GM21529 (cell line): ENCODE data around the gene C1QTNF1.

Experiments used
- ATAC-seq: cut with Tn5 transposase; IDR thresholded peaks from one replicate; pipeline ENCODE4 v1.9.1; 2021; ENCODE audit not compliant: unreplicated experiment

The C1QTNF1 gene, protein sequence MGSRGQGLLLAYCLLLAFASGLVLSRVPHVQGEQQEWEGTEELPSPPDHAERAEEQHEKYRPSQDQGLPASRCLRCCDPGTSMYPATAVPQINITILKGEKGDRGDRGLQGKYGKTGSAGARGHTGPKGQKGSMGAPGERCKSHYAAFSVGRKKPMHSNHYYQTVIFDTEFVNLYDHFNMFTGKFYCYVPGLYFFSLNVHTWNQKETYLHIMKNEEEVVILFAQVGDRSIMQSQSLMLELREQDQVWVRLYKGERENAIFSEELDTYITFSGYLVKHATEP

DNA sequence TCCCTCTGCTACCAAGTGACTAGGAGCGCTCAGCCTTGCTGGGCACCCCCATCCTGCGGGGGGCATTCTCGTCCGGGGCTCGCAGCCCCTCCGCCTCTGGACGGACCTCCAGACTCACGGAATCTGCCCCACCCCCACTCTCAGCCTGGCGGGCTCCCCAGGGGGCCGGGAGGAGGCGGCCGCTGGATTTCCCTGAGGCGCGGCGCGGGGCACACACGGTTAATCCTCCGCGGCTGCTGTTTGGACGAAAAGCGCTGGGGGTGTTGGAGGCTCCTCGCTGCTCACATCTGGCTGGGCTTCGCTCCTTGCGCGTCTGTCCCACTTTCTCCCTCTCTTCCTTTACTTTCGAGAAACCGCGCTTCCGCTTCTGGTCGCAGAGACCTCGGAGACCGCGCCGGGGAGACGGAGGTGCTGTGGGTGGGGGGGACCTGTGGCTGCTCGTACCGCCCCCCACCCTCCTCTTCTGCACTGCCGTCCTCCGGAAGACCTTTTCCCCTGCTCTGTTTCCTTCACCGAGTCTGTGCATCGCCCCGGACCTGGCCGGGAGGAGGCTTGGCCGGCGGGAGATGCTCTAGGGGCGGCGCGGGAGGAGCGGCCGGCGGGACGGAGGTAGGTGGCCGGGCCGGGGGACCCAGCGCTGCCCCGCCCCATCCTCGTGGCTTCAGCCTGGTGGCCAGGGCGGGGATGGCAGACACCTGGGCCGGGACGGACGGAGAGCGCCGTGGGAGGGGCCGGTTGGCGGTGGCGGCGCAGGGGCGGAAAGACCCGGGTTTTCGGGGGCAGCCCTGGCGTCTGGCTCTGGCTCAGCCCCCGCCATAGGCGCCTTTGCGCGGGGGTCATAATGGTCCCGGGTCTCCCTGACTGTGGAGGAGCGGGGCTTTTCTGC, at the start of gene C1QTNF1:
Gene C1QTNF1 (plus strand): TSS at position 284 of the 886 bp plus-strand sequence. CDS start 19,800 bp downstream, outside the sequence.
- no peak for ATAC-seq

DNA sequence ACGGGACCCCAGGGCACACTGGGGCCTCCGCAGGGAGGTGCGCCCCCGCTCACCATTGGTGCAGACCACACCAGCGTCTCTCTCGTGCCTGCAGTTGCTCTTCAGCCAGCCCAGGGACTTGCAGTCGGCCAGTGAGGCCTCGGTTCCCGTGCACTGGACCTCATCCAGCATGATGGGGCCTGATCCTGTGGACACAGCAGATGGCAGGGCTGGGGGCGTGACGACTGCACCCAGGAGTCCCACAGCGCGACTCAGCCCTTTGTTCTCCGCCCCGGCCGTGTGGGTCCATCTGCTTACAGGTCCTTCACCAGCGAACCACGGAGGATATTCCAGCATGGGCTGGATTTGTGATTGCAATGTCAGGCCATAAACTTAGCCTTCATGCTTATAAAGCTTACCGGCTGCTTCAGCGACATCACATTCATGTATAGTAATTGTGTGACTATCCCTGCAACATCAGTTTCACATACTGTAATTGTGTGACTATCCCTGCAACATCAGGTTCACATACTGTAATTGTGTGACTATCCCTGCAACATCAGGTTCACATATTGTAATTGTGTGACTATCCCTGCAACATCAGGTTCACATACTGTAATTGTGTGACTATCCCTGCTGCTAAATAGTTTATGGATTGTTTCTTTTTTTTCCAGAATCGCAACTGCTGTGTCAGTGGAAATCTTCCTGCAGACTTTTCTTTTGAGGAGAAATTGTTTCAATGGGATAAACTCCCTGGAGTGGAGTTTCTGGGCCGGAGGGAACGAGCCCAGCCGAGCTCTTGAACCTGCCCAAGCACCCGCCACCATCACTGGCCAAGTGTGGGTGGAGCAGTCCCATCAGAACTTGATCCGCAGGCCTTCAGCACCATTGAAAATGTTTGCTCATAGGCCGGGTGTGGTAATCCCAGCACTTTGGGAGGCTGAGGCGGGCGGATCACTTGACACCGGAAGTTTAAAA, 49.1 kb upstream of the C1QTNF1 start:
- no peak for ATAC-seq

DNA sequence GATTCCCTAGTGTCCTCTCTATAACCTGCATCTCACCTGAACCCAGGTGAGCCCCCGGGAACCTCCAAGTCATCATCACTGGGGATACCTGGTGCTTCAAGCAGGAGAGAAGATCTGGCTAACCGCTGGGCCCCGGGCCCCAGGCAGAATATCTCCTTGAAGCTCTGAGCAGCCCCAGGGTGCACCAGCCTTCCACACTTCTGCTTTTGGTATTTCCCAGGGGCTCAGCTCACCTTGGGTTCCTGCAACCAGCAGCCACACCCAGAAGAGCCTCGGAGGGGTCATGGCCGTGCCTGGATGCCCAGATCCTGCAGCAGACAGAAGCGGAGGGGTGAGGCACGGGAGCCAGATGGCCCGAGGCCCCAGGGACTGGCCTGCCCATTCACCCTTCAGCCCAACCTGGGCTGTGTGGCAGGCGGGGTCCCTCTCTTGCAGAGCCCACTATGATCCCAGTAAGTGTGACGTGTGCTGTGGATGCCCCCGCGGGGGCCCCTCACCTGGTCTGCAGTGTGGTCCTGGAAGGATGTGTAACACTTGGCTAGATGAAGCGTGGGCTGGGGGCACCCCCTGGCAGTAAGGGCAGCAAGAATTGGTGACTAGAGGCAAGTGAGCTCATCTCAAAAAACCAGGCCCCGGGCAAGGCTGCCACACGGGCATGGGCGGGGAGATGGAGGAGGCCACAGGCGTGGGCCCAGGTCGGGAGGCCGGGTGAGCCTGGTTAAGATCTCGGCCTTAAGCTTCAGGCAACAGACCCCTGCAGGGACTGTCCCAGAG, 46.9 kb upstream of the C1QTNF1 start:
- no peak for ATAC-seq

DNA sequence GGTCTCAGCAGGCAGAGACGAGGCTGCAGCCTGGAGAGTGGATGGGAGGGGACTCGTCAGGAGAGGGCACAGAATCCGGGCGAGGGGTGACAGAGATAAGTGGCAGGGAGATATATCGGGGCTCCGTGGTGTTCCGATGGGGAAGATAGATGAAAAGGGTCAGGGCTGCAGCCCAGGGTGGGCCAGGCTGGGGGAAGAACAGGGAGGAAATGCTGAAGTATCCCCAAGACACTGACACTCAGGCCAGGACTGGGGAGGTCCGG, 46.4 kb upstream of the C1QTNF1 start:
- no peak for ATAC-seq

DNA sequence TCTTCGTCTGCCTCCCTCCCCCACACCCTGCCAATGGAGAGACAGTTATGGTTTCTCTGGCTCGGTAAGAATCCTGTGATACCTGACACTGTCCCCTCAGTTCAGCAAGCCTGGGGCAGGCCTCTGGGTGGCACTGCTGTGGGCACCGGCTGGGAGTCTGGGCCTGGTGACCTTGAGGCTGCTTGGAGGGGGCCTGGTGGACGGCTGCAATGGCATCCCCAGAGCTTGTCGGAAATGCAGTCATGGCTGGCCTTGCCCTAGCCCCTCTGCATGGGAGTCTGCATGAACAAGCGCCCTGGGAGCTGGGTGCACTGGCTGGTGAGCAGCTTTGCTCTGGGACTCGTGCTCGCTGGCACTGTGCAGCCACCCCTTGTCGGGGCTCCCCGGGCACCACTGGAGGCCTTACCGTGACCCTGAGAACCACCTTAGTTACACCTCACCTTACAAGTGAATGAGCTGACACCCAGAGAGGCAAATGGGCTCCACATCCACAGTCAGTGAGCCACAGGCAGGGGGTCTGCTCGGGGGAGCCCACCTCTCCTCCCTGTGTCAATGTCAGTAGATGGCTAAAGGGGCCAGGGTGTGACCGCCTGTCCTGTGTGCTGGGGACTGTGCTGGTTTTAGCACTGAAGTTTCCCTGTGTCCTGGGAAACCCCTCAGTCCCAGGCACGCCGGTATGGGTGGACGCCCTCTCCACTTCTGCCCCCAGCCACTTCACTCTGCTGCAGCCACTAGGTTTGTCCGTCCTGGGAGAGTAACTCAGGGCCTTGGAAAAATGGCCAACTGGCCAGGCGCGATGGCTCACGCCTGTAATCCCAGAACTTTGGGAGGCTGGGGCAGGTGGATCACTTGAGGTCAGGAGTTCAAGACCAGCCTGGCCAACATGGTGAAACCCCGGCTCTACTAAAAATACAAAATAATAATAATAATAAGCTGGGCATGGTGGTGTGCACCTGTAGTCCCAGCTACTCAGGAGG, 45.7 kb upstream of the C1QTNF1 start:
- ATAC-seq, result no peak

DNA sequence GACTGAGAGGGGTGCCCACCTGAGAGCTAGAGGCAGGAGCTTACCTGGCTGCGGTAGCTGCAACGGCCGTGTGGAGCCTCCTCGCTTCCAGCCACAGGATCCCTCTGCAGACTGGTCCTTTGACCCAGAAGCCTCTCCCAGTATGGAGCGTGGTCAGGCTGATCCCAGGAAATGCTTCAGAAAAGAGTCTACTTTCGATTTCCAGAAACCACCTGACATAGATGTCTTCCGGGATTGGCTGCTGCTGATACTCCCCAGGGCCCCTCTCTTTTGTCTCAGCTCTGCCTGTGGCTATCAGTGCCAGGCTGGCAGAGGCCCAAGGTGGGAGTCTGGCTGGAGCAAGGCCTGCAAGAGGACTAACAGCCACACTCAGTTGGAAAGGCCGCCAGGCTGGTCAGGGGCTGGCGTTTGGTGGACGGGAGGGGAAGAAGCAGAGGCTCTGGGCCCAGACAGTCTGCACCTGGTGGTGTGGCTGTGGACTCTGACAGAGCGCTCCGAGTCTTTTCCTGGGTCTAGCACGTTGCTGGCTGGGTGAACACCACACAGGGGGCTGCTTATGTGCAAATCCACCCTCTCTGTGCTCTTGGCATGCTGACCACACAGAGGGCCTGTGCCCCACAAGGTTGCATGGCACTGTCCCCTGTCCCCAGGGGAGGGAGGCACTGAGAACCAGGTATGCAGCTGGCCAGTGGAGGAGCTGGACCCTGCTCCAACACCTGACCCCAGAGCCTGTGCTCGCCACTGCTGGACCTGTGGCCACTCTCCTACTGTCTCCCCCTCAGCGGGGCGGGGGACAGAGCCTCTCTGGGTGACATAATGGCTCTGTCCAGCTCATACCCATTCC, 44.0 kb upstream of the C1QTNF1 start, which contains the start of gene LGALS3BP:
Gene LGALS3BP (minus strand): TSS at position 144 of the 844 bp plus-strand sequence. CDS start 2,732 bp downstream, outside the sequence.
- ATAC-seq, result no peak

DNA sequence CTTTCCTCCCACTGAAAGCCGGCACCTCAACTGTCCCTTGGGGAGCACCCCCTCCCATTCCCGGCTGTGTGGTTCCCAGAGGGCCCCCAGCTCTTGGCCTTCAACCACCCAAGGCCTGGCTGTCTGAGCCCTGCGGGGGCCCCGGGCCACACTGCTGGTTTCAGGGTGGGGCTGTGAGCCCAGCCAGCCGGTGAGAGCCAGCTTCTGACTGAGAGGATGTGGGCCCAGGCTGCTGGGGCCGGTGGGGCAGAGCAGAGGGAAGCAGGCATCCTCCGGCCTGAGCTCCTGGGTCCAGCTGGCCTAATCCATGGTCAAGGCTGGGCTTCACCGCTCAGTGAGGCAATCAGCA, 43.4 kb upstream of the C1QTNF1 start:
- ATAC-seq, result no peak

DNA sequence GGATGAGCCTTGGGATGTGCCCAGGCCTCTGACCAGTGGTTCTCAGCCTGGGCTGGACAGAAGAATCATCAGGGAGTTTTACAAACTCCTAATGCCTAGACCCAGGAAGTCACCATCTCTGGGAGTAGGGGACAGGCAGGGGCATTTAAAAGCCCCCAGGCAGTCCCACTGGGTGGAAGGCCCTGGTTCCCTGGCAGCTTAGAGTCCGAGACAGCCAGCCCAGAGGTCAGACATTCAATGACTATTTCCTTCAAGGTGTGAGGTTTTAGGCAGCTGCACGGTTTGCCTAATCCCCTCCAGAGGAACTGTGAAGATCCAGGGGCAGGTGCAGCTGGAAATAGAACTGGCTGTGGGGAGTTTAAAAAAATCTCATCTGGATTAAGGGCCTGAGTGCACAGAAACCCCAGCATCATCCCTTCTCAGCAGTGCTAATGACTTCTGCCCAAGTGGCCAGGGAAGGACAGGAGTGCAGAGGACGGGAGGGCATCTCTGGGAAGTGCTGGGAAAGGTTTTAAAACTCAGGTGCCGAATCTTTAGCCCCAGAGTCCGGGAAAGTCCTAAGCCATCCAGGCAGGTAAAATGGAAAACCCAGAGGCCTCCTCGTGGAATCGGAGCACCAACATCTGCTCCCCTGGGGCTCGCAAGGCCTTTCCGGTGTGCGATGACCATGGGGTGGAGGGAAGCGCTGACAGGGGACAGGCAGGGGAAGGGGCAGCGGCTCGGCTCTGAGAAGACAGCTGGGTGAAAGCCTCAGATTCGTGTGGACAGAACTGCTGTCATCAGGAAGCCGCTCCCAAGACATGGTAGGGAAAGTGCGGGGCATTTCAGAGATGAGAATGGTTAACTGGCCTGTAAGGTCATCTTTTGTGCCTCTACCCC, 42.7 kb upstream of the C1QTNF1 start:
- no peak for ATAC-seq

DNA sequence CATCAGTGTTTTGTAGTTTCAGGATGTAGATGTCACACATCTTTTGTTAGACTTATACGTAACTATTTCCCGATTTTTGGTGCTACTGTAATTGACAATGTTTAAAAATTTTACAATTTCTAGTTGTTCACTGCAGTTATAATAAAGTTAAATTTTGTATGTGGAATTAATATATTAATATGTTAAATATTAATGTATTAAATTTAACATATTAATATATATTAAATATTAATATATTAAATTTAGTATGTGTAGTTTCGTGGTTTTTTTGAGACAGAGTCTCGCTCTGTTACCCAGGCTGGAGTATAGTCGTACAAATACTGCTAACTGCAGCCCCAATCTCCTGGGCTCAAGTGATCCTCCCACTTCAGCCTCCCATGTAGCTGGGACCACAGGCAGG, 38.6 kb upstream of the C1QTNF1 start:
- ATAC-seq, result no peak

DNA sequence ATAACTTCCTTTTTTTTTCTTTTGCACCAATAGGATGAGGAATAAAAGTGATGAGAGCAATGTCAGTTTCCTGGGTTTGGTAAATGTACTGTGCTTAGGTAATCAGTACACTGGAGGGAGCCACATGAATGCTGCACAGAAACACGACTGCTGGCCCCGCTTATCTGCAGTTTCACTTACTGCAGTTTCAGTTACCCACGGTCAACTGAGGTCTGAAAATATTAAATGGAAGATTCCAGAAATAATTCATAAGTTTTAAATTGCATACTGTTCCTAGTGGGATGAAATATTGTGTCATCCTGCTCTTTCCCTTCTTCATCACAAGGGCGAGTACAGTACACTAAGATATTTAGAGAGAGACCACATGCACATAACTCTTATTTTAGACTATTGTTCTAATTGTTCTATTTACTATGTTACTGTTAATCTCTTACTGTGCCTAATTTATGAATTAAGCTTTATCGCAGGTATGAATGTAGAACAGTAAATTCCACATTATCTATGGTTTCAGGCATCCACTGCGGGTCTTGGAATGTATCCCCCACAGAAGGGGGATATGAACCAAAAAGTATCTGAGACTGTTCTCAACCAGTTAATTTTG, 37.8 kb upstream of the C1QTNF1 start:
- no peak for ATAC-seq

DNA sequence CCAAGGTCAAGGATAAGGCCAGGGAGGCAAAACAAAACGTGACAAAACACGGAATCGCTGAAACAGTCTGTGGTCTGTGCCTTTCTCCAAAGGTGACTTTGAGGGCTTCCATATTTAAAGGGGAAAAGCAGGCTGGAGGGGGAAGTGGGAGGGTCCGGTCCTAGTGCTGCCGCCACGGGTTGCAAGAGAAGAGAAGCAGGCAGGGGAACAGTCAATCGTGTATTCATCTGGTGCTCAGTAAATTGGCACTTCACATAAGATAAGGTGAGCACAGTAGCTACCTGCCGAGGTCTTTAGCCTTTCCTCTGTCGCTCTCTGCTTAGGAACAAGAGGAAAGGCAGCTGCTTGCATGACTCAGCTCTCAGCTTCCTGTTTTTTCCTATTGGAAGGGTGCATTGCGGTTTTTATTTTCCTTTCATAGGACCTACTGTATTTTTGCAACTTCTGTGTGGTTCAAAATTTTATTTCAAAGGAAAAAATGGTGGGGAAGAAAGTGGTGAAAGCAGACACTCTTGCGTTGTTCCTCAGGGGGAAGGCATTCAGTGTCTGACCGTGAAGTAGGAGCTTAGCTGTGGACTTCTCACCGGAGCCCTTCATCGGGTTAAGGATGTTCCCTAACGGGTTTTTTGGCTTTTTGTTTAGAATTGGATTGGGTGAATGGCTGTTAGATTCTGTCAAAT, 37.2 kb upstream of the C1QTNF1 start:
- ATAC-seq, result no peak

DNA sequence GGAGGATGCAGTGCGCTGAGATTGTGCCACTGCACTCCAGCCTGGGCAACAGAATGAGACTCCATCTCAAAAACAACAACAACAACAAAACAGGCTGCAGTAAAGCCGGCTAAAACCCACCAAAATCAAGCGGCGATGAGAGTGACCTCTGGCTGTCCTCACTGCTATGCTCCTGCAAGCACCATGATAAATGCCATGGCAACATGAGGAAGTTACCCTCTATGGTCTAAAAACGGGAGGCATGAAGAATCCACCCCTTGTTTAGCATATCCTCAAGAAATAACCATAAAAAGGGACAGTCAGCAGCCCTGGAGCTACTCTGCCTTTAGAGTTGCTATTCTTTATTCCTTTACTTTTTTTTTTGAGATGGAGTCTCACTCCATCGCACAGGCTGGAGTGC, 35.8 kb upstream of the C1QTNF1 start:
- no peak for ATAC-seq

DNA sequence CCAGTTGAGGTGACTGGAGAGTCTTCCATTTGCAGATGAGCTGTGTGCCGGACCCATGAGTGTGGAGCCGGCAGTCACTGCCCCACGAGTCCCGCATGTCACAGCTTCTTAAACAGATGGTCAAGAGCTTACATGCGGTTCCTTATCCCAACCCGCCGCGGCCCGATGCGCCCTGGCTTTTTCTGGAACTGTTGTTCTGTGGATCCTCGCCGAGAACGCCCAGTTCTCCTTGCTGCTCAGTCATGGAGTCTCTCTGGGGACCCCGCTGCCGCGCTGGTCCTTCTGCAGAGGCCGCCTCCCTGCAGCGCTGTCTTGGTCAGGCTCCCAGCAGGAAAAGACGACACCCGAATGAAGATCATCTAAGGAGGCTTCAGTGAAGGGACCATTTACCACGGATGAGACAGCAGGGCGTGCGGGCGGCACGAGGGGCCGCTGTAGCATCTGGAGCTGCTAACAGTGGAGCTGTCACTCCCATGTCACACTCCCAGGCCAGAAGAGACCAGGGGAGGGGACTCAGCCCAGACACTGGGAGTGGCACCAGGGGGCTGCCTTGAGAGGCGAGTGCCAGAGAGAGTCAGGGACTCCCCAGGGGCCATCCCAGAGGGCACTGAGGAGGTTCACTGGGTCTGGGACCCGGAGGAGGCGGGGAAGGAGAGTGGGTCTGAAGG, 33.5 kb upstream of the C1QTNF1 start:
- ATAC-seq, result no peak

DNA sequence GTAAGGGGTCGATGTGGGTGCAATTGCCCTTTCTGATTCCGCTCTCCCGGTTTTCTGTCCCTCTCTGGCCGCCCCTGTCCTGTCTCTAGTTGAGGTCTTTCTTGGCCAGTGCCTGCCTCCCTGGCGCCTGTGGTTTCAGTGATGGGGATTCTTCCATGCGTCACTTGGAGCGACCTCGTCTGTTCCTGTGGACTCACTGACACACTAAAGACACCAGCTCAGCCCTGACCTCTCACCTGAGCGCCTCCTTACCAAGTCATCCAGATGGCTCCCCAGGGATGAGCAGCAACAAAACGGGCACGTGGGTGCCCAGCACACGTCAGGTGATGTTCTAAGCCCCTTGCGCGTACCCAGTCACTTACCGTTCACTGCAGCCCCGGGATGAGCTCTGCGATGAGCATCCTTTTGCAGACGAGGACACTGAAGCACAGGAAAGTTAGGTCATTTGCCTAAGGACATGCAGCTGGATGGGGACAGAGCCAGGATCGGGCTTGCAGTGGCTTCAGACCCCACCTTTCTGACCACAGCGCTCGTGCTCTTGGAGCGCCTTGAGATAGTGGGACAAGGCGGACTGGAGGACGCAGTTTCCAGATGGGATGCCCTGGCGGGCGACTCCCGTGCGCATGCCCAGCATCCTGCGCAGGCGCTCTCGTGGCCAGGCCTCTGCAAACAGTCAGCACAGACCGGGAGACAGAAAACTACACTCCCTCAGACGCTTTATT, 32.8 kb upstream of the C1QTNF1 start:
- no peak for ATAC-seq

DNA sequence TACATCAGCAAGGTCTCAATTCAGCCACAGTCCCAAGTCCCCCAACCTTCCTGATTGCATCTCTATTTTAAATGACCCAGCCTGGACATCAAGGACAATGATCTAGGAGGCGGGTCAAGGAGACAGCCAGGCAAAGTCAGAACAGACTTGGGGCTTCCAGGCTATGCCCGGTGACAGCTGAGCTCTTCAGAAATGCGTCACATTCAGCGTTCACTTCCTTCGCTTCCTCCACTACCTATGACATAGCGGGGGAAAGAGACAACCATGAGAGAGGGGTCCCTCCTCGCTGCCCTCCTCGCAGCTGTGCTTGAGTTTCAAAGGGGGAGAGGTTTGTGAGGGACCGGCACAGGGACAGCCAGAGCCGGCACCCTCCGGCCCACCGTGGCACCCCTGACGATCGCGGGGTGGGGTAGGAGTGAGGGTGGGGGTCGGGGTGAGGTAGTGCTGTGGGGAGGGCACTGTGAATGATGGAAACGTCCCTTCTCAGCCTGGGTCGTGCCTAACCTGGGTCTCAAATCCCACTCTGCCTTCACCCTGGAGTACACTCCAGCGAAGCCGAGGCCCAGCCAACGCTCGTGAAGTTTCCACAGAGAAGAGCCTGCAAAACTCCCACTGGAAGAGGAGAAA, 31.9 kb upstream of the C1QTNF1 start:
- no peak for ATAC-seq
